ENCODE measurements around the gene TTC33. TPM values are rescaled to one million over a fixed set of nuclear protein-coding genes. Genes with fewer than 3 reads are reported as not detected.

The TTC33 gene
- total and polyA plus RNA-seq, 4 donors: 5.3 to 30.5 (median 7.8) TPM

DNA sequence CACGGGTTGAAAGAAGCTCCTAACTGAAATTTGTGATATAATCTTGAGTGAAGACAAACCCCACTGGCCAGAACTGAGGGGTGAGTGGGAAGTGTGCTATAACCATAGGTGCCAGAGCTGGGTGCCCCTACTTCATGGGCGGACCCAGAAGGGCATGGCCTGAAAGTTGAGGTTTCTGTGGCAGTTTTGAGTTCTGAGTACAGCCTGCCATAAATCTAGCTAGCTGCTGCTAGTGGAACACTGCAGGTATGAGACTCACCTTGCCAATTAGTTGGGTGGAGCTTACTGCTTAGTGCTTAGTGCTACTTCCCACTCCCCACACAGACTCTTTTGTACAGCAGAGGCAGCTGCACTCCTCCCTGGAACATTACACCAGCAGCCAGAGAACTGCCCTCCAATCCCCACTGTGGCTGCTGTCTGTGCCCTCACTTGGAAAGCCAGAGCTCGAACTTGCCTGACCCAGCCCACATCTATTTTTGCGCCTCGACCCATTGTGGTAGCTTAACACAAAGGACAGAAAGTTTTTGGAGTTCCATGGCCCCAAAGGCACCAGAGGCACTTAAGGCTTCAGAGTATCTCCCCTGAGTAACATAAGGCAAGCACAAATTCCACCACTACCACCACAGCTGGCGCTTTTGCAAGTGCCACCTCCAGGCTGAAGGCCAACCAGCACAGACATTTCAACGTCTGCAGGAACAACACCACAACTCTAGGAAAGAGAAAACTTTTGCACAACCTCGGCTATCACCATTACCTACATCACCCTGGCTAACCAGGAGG lies 103.1 kb downstream of the TTC33 start:
- H3K27me3 ChIP-seq (ENCODE audit: control insufficient read depth in 3 of 3, insufficient read depth in 3 of 3, low read length in 2 of 3): no peaks in the 10 kb centered on the region
- no peaks in the 10 kb centered on the region for H3K9me3 ChIP-seq (ENCODE audit: control insufficient read depth in 4 of 4, insufficient read depth in 3 of 4, low read length in 3 of 4)
- 72 to 78% methylated on average over 8 of the region's 8 CpGs for WGBS, 2 donors
- ATAC-seq (ENCODE audit: insufficient read depth, low FRiP score) (no peak), DNase-seq (no peak)
- H3K36me3 ChIP-seq (ENCODE audit: control insufficient read depth in 4 of 4, insufficient read depth in 4 of 4, low read length in 4 of 4): no peaks in the 10 kb centered on the region
- H3K4me1 ChIP-seq (ENCODE audit: control insufficient read depth in 5 of 5, insufficient read depth in 5 of 5, low read length in 5 of 5): no peaks in the 10 kb centered on the region
- no peak overlapping the region for H3K9ac ChIP-seq (ENCODE audit: insufficient read depth in 1 of 2, low read length in 2 of 2)
- TF ChIP-seq, protein P1, sequence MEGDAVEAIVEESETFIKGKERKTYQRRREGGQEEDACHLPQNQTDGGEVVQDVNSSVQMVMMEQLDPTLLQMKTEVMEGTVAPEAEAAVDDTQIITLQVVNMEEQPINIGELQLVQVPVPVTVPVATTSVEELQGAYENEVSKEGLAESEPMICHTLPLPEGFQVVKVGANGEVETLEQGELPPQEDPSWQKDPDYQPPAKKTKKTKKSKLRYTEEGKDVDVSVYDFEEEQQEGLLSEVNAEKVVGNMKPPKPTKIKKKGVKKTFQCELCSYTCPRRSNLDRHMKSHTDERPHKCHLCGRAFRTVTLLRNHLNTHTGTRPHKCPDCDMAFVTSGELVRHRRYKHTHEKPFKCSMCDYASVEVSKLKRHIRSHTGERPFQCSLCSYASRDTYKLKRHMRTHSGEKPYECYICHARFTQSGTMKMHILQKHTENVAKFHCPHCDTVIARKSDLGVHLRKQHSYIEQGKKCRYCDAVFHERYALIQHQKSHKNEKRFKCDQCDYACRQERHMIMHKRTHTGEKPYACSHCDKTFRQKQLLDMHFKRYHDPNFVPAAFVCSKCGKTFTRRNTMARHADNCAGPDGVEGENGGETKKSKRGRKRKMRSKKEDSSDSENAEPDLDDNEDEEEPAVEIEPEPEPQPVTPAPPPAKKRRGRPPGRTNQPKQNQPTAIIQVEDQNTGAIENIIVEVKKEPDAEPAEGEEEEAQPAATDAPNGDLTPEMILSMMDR (IDR thresholded peaks at IDR 0.05; ENCODE audit: control extremely low read depth, extremely low read depth): no peak
- H3K27ac ChIP-seq (ENCODE audit: low read depth in 1 of 2, low read length in 1 of 2): no peak overlapping the region
- no peak overlapping the region for H3K4me3 ChIP-seq

- H3K27ac ChIP-seq (ENCODE audit: low read depth in 1 of 2, low read length in 1 of 2): no peak overlapping the region
- H3K27me3 ChIP-seq (ENCODE audit: control insufficient read depth in 3 of 3, insufficient read depth in 3 of 3, low read length in 2 of 3): no peaks in the 10 kb centered on the region
- DNase-seq (no peak), ATAC-seq (ENCODE audit: insufficient read depth, low FRiP score) (no peak)
- TF ChIP-seq, protein P1 (IDR thresholded peaks at IDR 0.05; ENCODE audit: control extremely low read depth, extremely low read depth): no peak
- no peak overlapping the region for H3K9ac ChIP-seq (ENCODE audit: insufficient read depth in 1 of 2, low read length in 2 of 2)
- WGBS, 2 donors: 97 to 99% methylated on average over 3 of the region's 3 CpGs
- no peak overlapping the region for H3K4me3 ChIP-seq
- no peaks in the 10 kb centered on the region for H3K9me3 ChIP-seq (ENCODE audit: control insufficient read depth in 4 of 4, insufficient read depth in 3 of 4, low read length in 3 of 4)
- no peaks in the 10 kb centered on the region for H3K36me3 ChIP-seq (ENCODE audit: control insufficient read depth in 4 of 4, insufficient read depth in 4 of 4, low read length in 4 of 4)
- H3K4me1 ChIP-seq (ENCODE audit: control insufficient read depth in 5 of 5, insufficient read depth in 5 of 5, low read length in 5 of 5): no peaks in the 10 kb centered on the region
These were observed 104.6 kb downstream of the TTC33 start for GRCh38 chr5:40651201-40651600.

DNA sequence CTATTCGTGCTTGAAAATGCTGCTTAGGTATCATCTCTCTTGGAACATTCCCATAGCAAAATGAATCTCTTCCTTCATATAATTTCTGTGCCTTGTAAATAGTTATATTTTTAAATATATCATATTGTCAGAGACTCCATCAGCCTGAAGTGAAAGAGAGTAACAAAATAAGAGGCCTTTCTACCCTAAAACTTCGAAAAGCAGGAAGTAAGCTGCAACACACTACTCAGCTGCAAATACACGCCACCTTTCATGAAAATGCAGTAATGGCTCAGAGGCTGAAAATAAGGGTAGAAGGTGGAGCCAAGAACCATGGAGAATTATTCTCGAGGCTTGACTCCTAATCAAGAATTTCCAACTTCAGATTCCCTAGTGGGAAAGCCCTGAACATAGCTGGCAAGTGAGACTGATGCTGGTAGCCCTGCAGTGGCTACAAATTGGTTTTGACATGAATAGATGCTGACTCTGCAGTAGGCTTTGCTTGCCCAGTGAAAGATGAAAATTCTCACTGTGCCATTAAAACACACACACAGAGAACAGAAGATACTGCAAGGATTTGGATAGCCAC lies 106.2 kb downstream of the TTC33 start:
- Histone ChIP-seq H3K4me3 (no peak overlapping the region), H3K27me3 (ENCODE audit: control insufficient read depth in 3 of 3, insufficient read depth in 3 of 3, low read length in 2 of 3) (no peaks in the 10 kb centered on the region), H3K4me1 (ENCODE audit: control insufficient read depth in 5 of 5, insufficient read depth in 5 of 5, low read length in 5 of 5) (no peaks in the 10 kb centered on the region), H3K27ac (ENCODE audit: low read depth in 1 of 2, low read length in 1 of 2) (no peak overlapping the region), H3K9me3 (ENCODE audit: control insufficient read depth in 4 of 4, insufficient read depth in 3 of 4, low read length in 3 of 4) (no peaks in the 10 kb centered on the region), H3K9ac (ENCODE audit: insufficient read depth in 1 of 2, low read length in 2 of 2) (no peak overlapping the region), H3K36me3 (ENCODE audit: control insufficient read depth in 4 of 4, insufficient read depth in 4 of 4, low read length in 4 of 4) (no peaks in the 10 kb centered on the region)
- no peak for DNase-seq
- ATAC-seq (ENCODE audit: insufficient read depth, low FRiP score): no peak
- 51 to 70% methylated on average over 4 of the region's 4 CpGs for WGBS, 2 donors
- TF ChIP-seq, protein P1 (IDR thresholded peaks at IDR 0.05; ENCODE audit: control extremely low read depth, extremely low read depth): no peak
